HEK293 (cell line): ENCODE measurements around the gene PKNOX1.

Experiments used
- CTCF ChIA-PET: fragments of 350-600 bp; formaldehyde crosslinking; extraction: SDS; loops from one replicate; lab custom pipeline; 2021; ENCODE audit warnings: antibody characterized with exemption; lab: Yijun Ruan, JAX
- POLR2A ChIA-PET: fragments of 300-600 bp; formaldehyde crosslinking; extraction: SDS; loops from one replicate; lab custom pipeline; 2020; ENCODE audit warnings: antibody characterized with exemption, inconsistent platforms; lab: Yijun Ruan, JAX
- H3K27ac ChIP-seq: fragments of 200-500 bp; sonication (Bioruptor generic); 2 replicates; pipeline ENCODE4 v1.5.1; 2014; ENCODE audit warnings: low read depth, low read length, control low read depth, inconsistent platforms; ENCODE audit errors: extremely low read depth
- H3K36me3 ChIP-seq, 2 experiments: fragments of 200-500 bp in 1 of 2; sonication (Bioruptor generic) in 1 of 2; 1 replicate in 1 of 2; 2 replicates in 1 of 2; pipeline ENCODE4 v1.5.1; 2014 to 2017; ENCODE audit warnings: inconsistent platforms in 2 of 2, low read length in 2 of 2; ENCODE audit not compliant: control insufficient read depth in 2 of 2, insufficient read depth in 1 of 2
- H3K4me1 ChIP-seq: fragments of 200-500 bp; sonication (Bioruptor generic); 2 replicates; pipeline ENCODE4 v1.5.1; 2014; ENCODE audit warnings: mild to moderate bottlenecking, low read length, inconsistent platforms; ENCODE audit not compliant: control insufficient read depth, insufficient read depth
- H3K4me3 ChIP-seq: 2 replicates; pipeline ENCODE4 v1.5.1; 2011; ENCODE audit warnings: low read depth, mild to moderate bottlenecking, control low read depth, low read length, moderate library complexity
- H3K9me3 ChIP-seq: fragments of 200-500 bp; sonication (Bioruptor generic); 2 replicates; pipeline ENCODE4 v1.5.1; 2014; ENCODE audit warnings: low read depth, low read length, inconsistent platforms; ENCODE audit not compliant: control insufficient read depth, insufficient read depth
- BCL11A ChIP-seq: fragments of 450-650 bp; formaldehyde crosslinking; IDR thresholded peaks from 2 replicates; pipeline ENCODE4 v1.5.1; 2016; ENCODE audit warnings: low read depth, missing biosample characterization, missing genetic modification characterization
- FEZF1 ChIP-seq: fragments of 450-650 bp; formaldehyde crosslinking; IDR thresholded peaks from 2 replicates; pipeline ENCODE4 v1.5.1; 2016; ENCODE audit warnings: missing biosample characterization, missing genetic modification characterization
- HOXA7 ChIP-seq: sonication (generic); formaldehyde crosslinking; IDR thresholded peaks from 2 replicates; pipeline ENCODE4 v1.8.1; 2022; ENCODE audit warnings: missing genetic modification reagents, borderline replicate concordance
- OSR2 ChIP-seq: fragments of 450-650 bp; formaldehyde crosslinking; IDR thresholded peaks from 2 replicates; pipeline ENCODE4 v1.5.1; 2016; ENCODE audit warnings: missing biosample characterization, missing genetic modification characterization
- TRIM28 ChIP-seq: IDR thresholded peaks from 2 replicates; pipeline ENCODE4 v1.6.1; 2011; ENCODE audit warnings: low read length, control low read depth, borderline replicate concordance
- YY1 ChIP-seq: fragments of 450-650 bp; formaldehyde crosslinking; IDR thresholded peaks from 2 replicates; pipeline ENCODE4 v1.5.1; 2018; ENCODE audit warnings: missing biosample characterization, missing genetic modification characterization
- ZBTB48 ChIP-seq: fragments of 450-650 bp; formaldehyde crosslinking; IDR thresholded peaks from 2 replicates; pipeline ENCODE4 v1.5.1; 2016; ENCODE audit warnings: missing biosample characterization, missing genetic modification characterization
- ZNF132 ChIP-seq: fragments of 450-650 bp; formaldehyde crosslinking; IDR thresholded peaks from 2 replicates; pipeline ENCODE4 v1.5.1; 2017; ENCODE audit warnings: missing biosample characterization, missing genetic modification characterization, borderline replicate concordance
- ZNF157 ChIP-seq: fragments of 450-650 bp; formaldehyde crosslinking; IDR thresholded peaks from 2 replicates; pipeline ENCODE4 v1.5.1; 2016; ENCODE audit warnings: missing biosample characterization, missing genetic modification characterization
- ZNF2 ChIP-seq: fragments of 450-650 bp; formaldehyde crosslinking; IDR thresholded peaks from 2 replicates; pipeline ENCODE4 v1.5.1; 2016; ENCODE audit warnings: missing biosample characterization, missing genetic modification characterization
- ZNF274 ChIP-seq, 2 experiments: fragments of 200-500 bp in 1 of 2; fragments of 450-650 bp in 1 of 2; sonication (Bioruptor generic) in 1 of 2; formaldehyde crosslinking in 1 of 2; IDR thresholded peaks; 2 replicates each; pipeline versions ENCODE4 v1.5.1 to v1.6.1; 2014 to 2016; ENCODE audit warnings: borderline replicate concordance in 1 of 2, inconsistent platforms in 1 of 2, low read length in 1 of 2, missing biosample characterization in 1 of 2, missing genetic modification characterization in 1 of 2
- ZNF280D ChIP-seq: fragments of 450-650 bp; formaldehyde crosslinking; IDR thresholded peaks from 2 replicates; pipeline ENCODE4 v1.5.1; 2016; ENCODE audit warnings: missing biosample characterization, missing genetic modification characterization
- ZNF311 ChIP-seq: fragments of 450-650 bp; formaldehyde crosslinking; IDR thresholded peaks from 2 replicates; pipeline ENCODE4 v1.5.1; 2017; ENCODE audit warnings: missing biosample characterization, missing genetic modification characterization, borderline replicate concordance
- ZNF341 ChIP-seq: fragments of 450-650 bp; formaldehyde crosslinking; IDR thresholded peaks from 2 replicates; pipeline ENCODE4; 2016; ENCODE audit warnings: low read depth, missing biosample characterization, missing genetic modification characterization
- ZNF391 ChIP-seq: fragments of 450-650 bp; formaldehyde crosslinking; IDR thresholded peaks from 2 replicates; pipeline ENCODE4 v1.5.1; 2016; ENCODE audit warnings: low read depth, missing biosample characterization, missing genetic modification characterization, borderline replicate concordance
- ZNF501 ChIP-seq: fragments of 450-650 bp; formaldehyde crosslinking; IDR thresholded peaks from 2 replicates; pipeline ENCODE4 v1.5.1; 2016; ENCODE audit warnings: missing biosample characterization, missing genetic modification characterization
- ZNF549 ChIP-seq: fragments of 450-650 bp; IDR thresholded peaks from 2 replicates; pipeline ENCODE4 v1.5.1; 2018; ENCODE audit warnings: missing biosample characterization, missing genetic modification characterization, mild to moderate bottlenecking, inconsistent platforms, moderate library complexity
- ZNF555 ChIP-seq: fragments of 450-650 bp; formaldehyde crosslinking; conservative IDR thresholded peaks from 2 replicates; pipeline ENCODE4 v1.5.1; 2017; ENCODE audit warnings: missing biosample characterization, mild to moderate bottlenecking, missing genetic modification characterization, inconsistent platforms
- ZNF623 ChIP-seq: fragments of 450-650 bp; formaldehyde crosslinking; IDR thresholded peaks from 2 replicates; pipeline ENCODE4 v1.5.1; 2016; ENCODE audit warnings: missing biosample characterization, missing genetic modification characterization
- ZNF626 ChIP-seq: fragments of 450-650 bp; sonication (Bioruptor Pico); formaldehyde crosslinking; IDR thresholded peaks from 2 replicates; pipeline ENCODE4 v1.5.1; 2018; ENCODE audit warnings: missing biosample characterization, missing genetic modification characterization, inconsistent platforms
- ZNF670 ChIP-seq: fragments of 450-650 bp; formaldehyde crosslinking; IDR thresholded peaks from 2 replicates; pipeline ENCODE4 v1.5.1; 2016; ENCODE audit warnings: missing biosample characterization, missing genetic modification characterization, low read depth
- ZNF692 ChIP-seq: fragments of 450-650 bp; formaldehyde crosslinking; IDR thresholded peaks from 2 replicates; pipeline ENCODE4 v1.5.1; 2016; ENCODE audit warnings: missing biosample characterization, missing genetic modification characterization
- TF ChIP-seq, protein P1 (sequence below): fragments of 450-650 bp; formaldehyde crosslinking; IDR thresholded peaks from 2 replicates; pipeline ENCODE4 v1.5.1; 2016; ENCODE audit warnings: missing biosample characterization, missing genetic modification characterization
- TF ChIP-seq, protein P2 (sequence below): fragments of 450-650 bp; formaldehyde crosslinking; IDR thresholded peaks from 2 replicates; pipeline ENCODE4 v1.5.1; 2016; ENCODE audit warnings: missing biosample characterization, missing genetic modification characterization, borderline replicate concordance

The PKNOX1 gene

GRCh38 chr21:42941696-42942085 is 32.7 kb upstream of the PKNOX1 start:
- POLR2A ChIA-PET, result no interaction called here

DNA sequence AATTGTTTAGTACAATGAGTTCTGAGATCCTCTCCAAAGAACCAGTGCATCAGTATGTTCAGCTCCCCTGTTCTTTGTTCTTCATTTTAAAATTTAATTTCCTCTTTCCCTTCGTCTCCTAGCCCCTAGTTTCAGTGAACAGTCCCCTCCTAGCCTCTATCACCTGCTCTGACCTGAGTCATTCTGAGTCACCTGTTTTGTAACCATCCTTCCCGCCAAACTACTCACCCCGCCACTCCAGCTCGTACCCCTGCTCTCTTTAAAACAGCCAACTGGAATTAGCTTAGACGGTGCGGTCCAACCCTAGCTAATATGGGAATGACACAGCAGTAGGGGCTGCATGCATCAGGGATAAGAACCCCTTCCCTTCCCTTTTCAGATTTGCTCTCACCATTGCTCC is 32.1 kb upstream of the PKNOX1 start:
- POLR2A ChIA-PET, result no interaction called here
- CTCF ChIA-PET, result no interaction called here
- H3K9me3 ChIP-seq, result no peaks in the 10 kb centered on the region
- H3K27ac ChIP-seq, result no peak overlapping the region
- no peaks in the 10 kb centered on the region for H3K36me3 ChIP-seq
- no peaks in the 10 kb centered on the region for H3K4me1 ChIP-seq
- H3K4me3 ChIP-seq, result no peak overlapping the region
- TF ChIP-seq HOXA7 (CRISPR knock-in tag) (no peak), ZNF274 (IDR thresholded peaks at IDR 0.05; ENCODE audit: low read length) (no peak), ZNF274 (tag by site-specific recombination; IDR thresholded peaks at IDR 0.05; ENCODE audit: borderline replicate concordance) (no peak), ZNF623 (tag by site-specific recombination) (no peak), ZNF555 (tag by site-specific recombination) (no peak), TRIM28 (no peak), ZNF626 (tag by site-specific recombination) (no peak), BCL11A (no peak), ZNF157 (tag by site-specific recombination) (no peak)
- TF ChIP-seq, protein P1, sequence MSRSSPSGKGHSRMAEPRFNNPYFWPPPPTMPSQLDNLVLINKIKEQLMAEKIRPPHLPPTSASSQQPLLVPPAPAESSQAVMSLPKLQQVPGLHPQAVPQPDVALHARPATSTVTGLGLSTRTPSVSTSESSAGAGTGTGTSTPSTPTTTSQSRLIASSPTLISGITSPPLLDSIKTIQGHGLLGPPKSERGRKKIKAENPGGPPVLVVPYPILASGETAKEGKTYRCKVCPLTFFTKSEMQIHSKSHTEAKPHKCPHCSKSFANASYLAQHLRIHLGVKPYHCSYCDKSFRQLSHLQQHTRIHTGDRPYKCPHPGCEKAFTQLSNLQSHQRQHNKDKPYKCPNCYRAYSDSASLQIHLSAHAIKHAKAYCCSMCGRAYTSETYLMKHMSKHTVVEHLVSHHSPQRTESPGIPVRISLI (tag by site-specific recombination), result no peak

More at GRCh38 chr21:42941696-42942085, 32.7 kb upstream of the PKNOX1 start:
- CTCF ChIA-PET, result no interaction called here
- no peak overlapping the region for H3K27ac ChIP-seq
- H3K4me3 ChIP-seq, result no peak overlapping the region
- TF ChIP-seq ZNF280D (tag by site-specific recombination) (no peak), ZNF311 (tag by site-specific recombination) (no peak), OSR2 (tag by site-specific recombination) (no peak), FEZF1 (tag by site-specific recombination) (no peak), ZNF501 (no peak), ZNF2 (tag by site-specific recombination) (no peak), ZNF391 (no peak), ZNF132 (no peak), ZNF692 (tag by site-specific recombination) (no peak), ZNF670 (tag by site-specific recombination) (no peak), ZBTB48 (tag by site-specific recombination) (no peak), ZNF549 (tag by site-specific recombination) (no peak), YY1 (tag by site-specific recombination) (no peak), ZNF341 (tag by site-specific recombination) (no peak)
- TF ChIP-seq, protein P2, sequence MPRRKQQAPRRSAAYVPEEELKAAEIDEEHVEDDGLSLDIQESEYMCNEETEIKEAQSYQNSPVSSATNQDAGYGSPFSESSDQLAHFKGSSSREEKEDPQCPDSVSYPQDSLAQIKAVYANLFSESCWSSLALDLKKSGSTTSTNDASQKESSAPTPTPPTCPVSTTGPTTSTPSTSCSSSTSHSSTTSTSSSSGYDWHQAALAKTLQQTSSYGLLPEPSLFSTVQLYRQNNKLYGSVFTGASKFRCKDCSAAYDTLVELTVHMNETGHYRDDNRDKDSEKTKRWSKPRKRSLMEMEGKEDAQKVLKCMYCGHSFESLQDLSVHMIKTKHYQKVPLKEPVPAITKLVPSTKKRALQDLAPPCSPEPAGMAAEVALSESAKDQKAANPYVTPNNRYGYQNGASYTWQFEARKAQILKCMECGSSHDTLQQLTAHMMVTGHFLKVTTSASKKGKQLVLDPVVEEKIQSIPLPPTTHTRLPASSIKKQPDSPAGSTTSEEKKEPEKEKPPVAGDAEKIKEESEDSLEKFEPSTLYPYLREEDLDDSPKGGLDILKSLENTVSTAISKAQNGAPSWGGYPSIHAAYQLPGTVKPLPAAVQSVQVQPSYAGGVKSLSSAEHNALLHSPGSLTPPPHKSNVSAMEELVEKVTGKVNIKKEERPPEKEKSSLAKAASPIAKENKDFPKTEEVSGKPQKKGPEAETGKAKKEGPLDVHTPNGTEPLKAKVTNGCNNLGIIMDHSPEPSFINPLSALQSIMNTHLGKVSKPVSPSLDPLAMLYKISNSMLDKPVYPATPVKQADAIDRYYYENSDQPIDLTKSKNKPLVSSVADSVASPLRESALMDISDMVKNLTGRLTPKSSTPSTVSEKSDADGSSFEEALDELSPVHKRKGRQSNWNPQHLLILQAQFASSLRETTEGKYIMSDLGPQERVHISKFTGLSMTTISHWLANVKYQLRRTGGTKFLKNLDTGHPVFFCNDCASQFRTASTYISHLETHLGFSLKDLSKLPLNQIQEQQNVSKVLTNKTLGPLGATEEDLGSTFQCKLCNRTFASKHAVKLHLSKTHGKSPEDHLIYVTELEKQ (tag by site-specific recombination), result no peak
- TF ChIP-seq, protein P1 (tag by site-specific recombination), result no peak
- H3K36me3 ChIP-seq, result no peaks in the 10 kb centered on the region
- H3K9me3 ChIP-seq, result no peaks in the 10 kb centered on the region
- no peaks in the 10 kb centered on the region for H3K4me1 ChIP-seq
